Islet precursor cell (in vitro differentiated cells): ENCODE results near the gene CEP112.
"Not testable (repeated sequence)": the region's sequence is repeated elsewhere in the genome, so short reads cannot be mapped to it uniquely, and the experiment has no call there.

Experiments
- DNase-seq: peaks from one replicate; pipeline ENCODE4 v3.0.0-alpha.2; 2018

CEP112 gene

DNA sequence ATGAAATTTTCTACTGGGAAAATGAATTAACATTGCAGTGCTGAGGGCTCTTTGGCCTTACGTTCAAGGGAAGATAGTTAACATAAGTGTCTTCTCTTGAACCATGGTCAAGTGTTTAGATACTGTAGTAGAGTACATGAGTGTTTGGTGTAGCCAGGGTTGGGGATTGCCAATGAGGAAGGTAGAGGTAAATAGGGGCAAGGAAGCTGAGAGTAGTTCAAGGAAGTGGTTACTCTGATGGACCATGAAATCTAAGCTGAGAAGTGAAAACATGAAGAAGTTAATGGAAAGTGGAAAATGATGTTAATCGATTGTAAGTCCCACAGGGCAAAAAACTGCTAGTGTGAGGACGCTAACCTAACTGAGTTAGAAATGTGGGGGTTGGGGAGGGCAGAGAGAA lies 380.9 kb downstream of the CEP112 start:
- DNase-seq = no peak

DNA sequence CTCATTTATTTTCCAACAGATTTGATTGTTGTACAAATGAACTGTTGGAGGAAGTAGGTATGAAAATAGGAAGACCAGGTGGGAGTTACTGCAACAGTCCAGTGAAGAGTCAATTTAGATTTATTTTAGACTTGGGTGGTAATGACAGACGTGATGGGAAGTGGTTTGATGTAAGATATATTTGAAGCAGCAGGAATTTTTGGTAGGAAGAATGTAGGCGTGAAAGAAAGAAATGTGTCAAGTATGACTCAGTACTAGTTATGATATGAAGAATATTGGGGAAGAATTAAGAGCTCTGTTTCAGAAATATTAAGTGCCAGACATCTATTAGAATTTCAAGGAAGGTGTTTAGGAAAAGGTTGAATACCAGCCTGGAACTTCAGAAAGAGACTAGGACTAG lies 382.6 kb downstream of the CEP112 start:
- no peak for DNase-seq

DNA sequence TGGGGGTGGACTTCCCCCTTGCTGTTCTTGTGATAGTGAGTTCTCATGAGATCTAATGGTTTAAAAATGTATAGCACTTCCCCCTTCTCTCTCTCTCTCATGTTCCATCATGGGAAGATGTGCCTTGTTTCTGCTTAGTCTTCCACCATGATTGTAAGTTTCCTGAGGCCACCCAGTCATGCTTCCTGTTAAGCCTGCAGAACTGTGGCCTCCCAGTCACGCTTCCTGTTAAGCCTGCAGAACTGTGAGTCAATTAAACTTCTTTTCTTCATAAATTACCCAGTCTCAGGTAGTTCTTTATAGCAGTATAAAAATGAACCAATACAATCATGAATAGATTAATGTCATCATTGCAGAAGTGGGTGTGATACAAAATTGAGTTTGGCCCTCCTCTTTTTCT lies 383.4 kb downstream of the CEP112 start:
- not testable (repeated sequence) for DNase-seq

DNA sequence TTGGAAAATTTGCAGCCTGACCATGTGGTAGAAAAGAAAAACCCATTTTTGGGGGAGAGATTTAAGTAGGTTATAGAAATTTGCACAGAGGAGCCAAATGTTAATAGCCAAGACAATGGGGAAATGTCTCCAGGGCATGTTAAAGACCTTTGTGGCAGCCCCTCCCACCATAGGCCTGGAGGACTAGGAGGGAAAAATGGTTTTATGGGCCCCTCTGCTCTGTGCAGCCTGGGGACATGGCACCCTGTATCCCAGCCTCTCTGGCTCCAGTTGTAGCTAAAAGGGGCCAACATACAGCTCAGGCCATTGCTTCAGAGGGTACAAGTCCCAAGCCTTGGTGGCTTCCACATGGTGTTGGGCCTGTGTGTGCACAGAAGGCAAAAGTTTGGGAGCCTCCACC lies 384.6 kb downstream of the CEP112 start:
- DNase-seq = no peak

DNA sequence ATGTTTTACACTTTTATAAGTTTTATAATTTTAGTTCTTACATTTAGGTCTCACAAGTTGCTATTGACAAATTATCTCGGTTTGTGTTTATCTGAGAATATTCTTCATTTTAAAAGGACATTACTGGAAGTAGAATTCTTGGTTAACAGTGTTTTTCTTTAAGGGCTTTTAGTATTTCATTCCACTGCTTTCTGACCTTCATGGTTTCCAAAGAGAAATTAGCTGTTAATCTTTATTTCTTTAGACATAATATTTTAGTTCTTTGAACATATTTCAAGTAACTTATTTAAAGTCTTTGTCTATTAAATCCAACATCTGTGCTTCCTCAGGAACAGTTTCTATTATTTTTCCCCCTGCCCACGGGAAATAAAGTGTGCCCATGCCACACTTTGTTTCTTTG lies 390.4 kb downstream of the CEP112 start:
- no peak for DNase-seq

DNA sequence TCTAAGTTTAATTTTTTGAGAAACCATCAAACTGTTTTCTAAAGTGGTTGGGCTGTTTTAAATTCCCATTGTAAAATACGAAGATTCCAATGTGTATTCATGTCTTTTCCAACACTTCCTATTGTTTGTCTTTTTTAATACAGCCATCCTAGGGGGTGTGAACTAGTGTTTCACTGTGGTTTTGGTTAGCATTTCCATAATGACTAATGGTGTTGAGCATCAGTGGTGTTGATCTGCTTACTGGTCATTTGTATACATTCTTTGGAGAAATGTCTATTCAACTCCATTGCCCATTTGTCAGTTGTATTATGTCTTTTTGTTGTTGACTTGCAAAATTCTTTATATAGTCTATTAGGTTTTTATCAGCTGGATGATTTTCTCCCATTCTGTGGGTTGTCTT lies 391.3 kb downstream of the CEP112 start:
- DNase-seq = no peak

DNA sequence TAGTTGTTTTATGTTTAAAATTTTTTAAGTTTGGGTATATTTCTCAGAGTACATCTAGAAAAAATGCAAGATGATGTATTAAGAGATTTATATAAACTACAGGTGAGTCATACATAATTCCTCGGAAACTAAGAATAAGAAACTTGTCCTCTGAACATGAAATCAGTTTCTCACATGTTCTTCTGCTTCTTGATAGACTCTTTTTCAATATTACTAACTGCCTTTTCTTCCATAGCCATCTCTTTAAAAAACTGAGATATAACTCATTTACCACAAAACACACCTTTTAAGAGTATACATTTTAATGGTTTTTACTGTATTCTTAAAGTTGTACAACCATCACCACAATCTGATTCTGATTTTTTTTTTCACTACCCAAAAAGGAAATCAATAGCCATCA lies 392.1 kb downstream of the CEP112 start:
- no peak for DNase-seq

DNA sequence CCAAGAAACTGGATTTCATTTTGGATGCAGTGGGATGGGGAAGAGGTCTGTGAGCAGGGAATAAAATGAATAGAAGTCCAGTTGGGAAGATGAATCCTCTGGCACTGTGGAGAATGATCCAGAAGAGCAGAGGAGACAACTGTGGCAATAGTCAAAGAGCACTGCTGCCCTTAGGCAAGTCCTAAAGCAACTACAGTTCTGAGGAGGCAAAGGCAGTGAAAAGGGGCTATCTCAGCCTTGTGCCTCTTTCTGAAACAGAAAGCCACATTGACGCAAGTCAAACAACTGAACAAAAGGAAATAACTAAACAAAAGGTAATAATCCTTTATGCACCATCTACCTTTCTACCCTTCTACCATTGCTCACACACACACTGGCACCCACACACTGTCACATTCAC lies 392.5 kb downstream of the CEP112 start:
- DNase-seq = no peak

DNA sequence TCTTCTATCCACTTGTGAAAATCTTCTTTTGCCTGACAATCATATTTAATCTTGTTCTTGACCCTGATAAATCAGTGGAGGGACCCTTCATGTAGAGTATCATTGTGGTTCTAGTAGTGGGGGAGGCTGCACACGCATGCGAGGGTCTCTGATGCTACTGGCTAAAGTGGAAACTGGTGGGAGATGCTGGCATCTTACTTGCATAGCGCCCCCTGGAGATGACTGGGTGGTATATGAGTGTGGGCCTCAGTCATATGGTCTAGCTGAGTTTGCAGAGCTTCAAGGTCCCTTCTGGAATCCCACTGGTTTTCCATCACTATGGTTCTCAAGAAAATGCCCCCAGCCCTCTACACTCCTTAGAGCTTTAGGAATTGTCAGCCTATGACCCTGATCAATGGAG lies 394.1 kb downstream of the CEP112 start:
- DNase-seq = no peak

DNA sequence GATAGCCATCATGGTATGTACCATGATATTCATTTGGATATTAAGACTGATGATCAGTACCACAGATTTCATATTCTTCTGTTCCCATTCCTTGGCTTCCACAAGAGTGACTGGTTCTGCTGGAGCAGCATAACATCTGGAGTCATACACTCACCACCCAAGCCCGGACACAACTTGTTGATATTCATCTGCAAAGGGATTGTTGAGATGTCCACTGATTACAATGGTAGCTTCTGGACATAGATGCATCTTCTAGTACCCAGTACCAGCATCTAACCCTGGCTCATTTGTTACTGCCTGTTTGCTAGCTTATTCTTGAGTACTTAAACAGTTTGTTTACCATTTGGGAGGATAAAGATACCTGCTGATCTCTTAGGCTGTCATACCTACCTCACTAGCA lies 394.8 kb downstream of the CEP112 start:
- DNase-seq = no peak

DNA sequence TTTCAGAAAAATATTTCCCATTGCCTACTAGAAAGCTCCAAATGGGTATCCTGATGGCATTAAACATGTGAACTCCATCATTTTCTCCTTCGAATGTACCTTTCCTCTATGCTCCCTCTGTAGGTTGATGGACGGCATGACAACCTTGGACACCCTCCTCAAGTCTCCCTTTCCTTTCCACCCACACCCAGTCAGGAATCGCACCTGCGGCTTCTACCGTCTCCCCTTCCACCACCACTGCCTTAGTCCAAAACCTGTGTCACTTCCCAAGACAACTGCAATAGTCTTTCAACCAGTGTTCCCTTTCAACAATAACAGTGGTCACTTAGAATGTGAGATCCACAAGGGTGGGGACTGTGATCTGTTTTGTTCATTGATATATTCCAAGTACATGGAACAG lies 397.4 kb downstream of the CEP112 start:
- DNase-seq = peak; percentile 60

DNA sequence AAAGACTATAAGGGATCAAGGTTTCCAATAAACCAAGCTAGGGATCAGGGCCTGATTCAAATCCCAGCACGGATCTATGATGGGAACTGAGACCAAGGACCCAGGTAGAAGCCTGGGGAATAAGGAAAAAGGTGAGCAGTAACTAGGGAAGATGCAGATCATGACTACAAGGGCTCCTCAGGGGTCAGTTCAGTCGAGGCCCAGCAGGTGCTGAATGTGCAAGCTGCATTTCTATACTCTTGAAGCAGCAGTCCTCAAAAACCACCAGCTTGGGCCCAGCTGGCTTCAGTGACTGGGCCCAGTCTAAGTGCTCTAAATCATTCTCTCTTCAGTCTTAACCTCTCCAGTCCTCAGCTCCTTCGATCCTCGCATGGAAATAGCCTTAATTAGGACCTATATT lies 401.7 kb downstream of the CEP112 start:
- no peak for DNase-seq

DNA sequence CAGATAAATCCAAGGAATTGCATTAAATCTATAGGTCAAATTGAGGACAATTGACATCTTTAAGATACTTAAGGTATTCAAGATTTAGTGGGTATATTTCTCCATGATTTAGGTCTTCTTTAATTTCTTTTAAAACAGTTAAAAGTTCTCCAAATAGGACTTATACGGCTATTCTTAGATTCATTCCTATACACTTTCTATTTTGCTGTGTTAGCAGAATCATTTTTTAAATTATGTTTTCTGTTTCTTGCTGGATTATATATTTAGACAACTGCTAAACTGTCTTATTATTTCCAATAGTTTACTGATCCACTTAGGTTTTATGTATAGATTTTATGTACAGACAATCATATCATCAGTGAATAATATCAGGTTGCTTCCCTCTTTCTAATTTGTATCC lies 404.4 kb downstream of the CEP112 start:
- no peak for DNase-seq

DNA sequence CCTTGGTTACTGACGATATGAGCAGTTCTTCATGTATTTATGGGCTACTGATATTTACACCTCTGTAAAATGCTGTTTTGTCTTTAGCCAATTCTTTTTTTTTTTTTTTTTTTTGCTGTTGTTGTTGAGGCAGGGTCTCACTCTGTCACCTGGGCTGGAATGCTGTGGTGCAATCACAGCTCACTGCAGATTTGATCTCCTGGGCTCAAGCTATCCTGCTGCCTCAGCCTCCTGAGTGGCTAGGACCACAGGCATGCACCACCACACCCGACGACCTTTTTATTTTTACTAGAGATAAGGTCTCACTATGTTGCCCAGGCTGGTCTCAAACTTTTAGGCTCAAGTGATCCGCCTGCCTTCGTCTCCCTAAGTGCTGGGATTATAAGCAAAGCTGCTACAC lies 405.5 kb downstream of the CEP112 start:
- peak; percentile 79 for DNase-seq

DNA sequence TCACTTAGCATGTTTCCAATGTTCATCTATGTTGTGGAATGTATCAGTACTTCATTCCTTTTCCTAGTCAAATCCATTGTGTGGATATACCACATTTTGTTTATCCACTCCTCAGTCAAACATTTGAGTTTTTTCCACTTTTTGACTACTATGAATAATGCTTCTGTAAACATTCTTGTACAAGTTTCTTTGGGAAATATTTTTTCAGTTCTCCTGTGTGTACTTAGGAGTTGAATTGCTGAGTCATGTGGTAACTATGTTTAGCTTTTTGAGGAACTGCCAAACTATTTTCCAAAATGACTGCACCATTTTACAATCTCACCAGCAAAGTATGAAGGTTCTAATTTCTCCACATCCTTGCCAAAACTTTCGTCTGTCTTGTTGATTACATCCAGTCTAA lies 406.8 kb downstream of the CEP112 start:
- DNase-seq = no peak

DNA sequence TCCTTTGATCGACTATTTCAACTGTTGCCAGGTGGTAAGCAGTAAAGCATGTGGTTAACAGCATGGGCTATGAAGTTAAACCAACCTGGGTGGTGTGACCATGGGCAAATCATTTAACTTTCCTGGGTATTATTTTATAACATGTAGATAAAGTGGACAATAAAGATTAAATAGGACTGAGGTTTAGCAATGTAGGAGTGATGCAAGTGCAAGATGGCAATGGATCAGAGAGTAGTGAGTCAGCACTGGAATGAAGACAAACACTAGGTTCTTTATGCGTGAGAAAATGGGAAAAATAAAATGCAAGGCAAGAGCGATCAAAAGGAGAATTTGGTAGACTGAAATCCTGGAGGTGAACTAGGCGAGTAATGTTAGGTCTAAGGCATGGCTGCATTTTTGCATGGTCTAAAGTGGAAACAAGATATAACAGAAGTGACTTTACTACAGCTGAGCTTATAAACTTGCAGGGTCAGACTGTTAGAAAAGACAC lies 408.0 kb downstream of the CEP112 start:
- DNase-seq = no peak

DNA sequence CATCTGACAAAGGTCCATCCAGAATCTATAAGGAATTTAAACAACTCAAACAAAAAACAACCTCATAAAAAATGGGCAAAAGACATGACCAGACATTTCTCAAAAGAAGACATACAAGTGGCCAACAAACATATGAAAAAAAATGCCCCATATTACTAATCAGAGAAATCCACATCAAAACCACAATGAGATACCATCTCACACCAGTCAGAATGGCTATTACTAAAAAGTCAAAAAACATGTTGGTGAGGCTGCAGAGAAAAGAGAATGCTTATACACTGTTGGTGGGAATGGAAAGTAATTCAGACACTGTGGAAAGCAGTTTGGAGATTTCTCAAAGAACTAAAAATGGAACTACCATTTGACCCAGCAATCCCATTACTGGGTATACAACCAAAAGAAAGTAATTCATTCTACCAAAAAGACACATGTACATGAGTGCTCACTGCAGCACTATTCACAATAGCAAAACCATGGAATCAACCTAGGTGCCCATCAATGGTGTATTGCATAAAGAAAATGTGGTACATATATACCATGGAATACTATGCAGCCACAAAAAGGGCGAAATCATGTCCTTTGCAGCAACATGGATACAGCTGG lies 409.7 kb downstream of the CEP112 start:
- DNase-seq = not testable (repeated sequence)

DNA sequence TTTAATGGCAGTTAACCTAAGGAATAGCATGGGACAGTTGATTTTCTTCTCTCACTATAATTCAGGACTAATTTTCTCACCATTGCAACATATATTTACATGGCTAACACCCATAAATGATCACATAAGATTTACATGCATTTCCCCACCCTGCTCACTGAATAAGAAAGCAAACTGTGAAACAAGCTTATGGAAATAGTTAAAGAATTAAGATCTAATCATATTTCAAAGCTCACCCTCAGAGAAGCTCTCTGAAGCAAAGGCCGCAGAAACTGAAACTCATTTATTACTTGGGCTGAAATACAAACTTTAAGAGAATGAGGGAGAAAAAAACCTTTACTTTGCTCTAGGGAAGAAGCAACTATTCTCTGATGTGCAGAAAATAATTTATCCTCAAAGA lies 411.8 kb downstream of the CEP112 start:
- no peak for DNase-seq

DNA sequence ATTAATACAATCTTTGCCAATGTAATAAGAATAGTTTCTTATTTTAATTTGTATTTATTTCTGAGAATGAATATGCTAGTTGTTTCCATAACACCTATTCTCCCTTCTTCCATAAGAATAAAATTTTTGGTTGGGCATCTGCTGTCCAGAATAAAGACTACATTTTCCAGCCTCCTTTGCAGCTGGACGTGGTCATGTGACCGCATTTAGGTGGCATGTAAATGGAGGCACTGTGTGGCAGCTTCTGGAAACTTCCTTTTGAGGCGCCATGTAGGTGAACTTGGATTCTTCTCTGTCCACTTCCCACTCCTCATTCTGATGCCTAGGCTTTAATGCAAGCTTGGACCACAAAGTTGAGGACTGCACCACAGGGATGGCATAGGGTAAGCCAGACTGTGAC lies 415.0 kb downstream of the CEP112 start:
- DNase-seq = no peak

DNA sequence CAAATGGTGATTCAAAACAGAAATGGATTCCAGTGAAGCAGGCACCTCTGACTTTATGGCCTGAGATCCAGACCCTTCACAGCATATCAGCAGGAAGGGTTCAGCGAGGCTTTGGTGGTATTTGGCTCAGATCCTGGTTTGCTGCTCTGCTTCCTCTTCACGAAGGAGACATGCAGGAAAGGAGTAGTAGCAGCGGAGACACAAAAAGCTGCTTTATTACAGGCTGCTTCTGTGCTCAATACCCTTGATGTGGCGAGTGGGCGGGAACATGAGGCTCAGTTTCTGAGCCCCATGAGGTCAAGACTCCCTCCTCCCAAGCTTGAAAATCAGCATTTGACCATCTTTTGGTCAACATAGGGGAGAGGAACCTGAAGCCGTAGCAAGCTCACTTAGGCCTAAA lies 417.1 kb downstream of the CEP112 start:
- peak; percentile 67 for DNase-seq

DNA sequence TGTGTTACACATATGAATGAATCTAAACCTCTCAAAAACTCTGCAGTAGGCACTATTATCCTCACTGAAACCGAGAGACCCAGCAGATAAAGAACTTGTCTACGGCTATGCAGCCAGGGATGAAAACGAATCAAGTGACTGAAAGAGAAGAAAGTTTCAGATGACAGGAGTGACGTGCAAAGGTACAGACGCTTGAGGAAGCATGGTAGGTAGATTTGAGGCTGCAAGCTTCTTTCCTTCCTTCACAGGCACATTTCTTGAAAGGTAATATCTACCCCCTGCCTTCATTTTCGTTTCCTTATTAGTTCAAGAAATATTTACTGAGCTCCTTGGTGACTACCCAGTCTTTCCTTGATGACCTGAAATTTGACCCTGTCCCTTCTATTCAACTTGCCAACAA lies 418.9 kb downstream of the CEP112 start:
- DNase-seq = no peak

DNA sequence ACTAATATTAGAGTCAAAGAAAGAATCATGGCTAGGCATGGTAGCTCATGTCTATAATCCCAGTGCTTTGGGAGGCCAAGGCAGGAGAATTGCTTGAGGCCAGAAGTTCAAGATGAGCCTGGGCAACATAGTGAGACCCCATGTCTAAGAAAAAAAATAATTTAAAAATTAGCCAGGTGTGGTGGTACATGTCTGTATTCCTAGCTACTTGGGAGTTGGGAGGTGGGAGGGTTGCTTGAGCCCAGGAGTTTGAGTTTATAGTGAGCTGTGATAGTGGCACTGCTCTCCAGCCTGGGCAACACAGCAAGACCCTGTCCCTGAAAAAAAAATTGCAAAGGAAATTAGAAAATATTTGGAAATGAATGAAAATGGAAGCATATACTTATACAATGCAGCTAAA lies 420.2 kb downstream of the CEP112 start:
- no peak for DNase-seq

DNA sequence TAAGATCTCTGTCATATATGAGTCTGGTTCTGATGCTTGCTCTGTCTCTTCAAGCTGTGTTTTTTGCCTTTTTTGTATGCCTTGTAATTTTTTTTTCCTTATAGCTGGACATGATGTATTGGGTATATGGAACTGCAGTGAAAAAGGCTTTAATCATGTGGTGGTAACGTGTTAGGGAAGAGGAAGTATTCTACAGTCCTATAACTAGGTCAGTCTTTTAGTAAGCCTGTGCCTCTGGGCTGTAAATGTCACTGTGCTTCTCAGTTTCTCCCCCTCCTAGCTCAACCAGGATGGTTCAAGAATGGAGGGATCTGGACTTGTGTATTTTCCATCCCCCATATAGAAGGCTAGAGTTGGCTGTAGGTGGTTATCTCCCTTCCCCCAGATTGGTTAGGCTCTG lies 428.1 kb downstream of the CEP112 start:
- DNase-seq = no peak

DNA sequence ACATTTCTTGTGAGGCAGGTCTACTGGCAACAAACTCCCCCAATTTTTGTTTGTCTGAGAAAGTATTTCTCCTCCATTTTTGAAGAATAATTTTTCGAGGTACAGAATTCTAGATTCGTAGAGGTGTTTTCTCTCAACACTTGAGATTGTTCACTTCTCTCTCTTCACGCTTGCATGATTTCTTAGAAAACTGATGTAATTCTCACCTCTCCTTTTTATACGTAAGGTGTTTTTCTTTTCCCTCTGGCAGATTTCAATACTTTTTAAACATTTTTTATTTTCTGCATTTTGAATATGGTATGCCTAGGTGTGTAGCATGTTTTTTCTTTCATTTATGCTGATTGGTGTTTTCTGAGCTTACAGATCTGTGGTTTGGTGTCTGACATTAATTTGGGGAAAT lies 429.0 kb downstream of the CEP112 start:
- no peak for DNase-seq

DNA sequence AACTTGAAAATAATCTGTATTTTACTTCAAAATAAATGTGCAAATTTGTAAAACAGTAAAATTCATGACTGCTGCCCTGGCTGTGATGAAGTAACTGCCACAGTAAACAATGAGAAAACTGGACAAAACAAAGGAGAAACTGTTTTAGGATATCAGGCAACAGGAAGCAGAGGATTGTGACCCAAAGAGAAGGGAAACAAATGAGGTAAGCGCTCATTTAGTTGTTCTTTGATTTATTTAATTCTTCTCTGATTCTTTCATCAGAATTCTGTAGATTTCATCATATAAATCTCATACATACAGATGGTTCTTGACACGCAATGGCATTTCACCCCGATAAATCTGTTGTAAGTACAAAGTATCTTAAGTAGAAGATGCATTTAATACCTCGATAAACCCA lies 432.4 kb downstream of the CEP112 start:
- no peak for DNase-seq

DNA sequence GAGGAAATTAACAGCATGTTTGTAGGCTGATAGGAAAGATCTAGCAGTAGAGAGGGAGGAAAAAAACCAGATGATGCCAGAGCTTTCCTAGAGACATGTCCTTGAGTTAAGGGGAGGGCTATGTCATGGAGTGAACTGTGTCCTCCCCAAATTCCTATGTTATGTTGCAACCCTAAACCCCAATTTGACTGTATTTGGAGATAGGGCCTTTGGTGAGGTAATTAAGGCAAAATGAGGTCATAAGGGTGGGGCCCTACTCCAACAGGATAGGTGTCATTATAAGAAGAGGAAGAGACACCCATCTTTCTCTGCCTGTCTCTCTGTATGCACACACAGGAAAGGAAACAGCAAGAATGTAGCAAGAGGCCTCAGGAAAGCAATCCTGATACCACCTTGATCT lies 435.2 kb downstream of the CEP112 start:
- no peak for DNase-seq
